Frontal cortex (tissue), 4 donors: ENCODE results near the gene CDC42BPB. TPM values are rescaled to one million over a fixed set of nuclear protein-coding genes. Genes with fewer than 3 reads are reported as not detected.

Experiments used
- DNase-seq, 2 donors: peaks; one replicate each; pipeline ENCODE4 v3.0.0; 2012; ENCODE audit warnings: low spot score in 2 of 2
- FAIRE-seq: peaks from 2 replicates; lab custom pipeline; 2012; peaks lifted over from hg19 to GRCh38; lab: Jason Lieb, UNC
- total RNA-seq: library from RNA; depleted of rRNA; stranded (reverse); fragments of >200 nt; gene quantifications from one replicate; pipeline ENCODE4 v1.2.3, GENCODE V29; 2014
- donor health status: control.
- donor health status: control.
- donor health status: control.

CDC42BPB gene
- total RNA-seq, 1 donor from 2014 or later, result 64.0 TPM

DNA sequence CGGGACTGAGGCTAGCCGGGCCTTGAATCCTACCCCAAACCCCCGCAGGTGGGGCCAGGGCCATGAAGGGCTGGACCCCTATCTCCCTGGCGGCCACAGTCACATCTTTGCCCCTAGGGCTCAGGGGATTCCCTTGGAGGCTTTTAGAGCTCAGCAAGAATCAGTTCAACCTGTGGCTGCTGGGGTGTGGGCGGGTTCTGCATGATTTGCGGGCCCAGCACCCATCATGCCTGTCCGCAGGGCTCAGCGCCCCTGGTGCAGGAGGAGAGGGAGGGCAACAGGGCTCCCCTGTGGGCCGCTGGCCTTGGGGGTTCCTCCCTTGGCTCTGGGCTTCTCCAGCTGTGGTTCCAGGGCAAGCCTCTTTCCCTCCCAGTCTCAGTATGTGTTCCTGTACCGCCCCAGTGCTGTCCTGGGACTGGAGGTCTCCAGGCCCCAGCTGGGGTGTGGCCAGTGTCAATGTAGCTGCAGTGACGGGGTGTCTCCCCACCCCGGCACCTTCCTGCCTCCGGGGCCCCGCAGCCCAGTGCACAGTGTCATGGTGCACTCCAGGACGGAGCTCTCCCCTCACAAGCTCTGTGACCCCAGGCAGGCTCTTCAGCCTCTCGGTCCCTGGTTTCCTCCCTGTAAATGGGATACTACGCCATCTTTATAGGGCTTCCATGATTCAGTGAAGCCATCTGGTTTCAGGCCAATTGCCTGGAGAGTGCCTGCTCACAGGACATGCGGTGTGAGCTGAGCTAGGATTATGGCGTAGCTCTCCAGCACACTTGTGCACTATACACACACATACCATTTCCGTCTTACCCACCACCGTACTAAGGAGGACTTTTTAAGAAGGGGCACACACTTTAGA, 16.8 kb upstream of the CDC42BPB start:
- no peak for FAIRE-seq
- peak in 1 of 2 donors; percentile 7 for DNase-seq

DNA sequence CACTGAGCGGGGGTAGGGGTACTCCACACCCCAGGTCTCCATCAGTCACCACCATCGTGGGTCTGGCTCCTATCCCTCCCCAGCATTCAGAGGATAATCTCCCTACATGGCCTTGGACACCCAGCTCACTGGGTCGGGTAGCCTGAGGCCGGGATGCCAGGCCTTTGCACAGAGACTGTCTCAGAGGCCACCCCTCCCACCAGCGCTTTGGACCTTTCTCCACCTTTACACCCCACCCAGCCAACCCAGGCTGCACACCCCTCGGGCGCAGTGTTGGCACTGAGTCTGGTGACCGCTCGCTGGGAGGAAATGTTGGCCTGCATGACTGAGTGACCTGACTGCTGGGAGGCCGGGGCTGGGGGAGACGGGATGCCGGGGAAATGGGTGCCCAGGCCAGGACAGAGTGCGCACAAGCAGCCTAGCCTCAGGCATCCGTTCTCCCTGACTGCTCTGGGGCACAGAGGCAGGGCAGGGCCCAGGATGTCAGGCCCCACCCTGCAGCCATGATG, 16.1 kb upstream of the CDC42BPB start:
- FAIRE-seq (no peak), DNase-seq (peak in 1 of 2 donors; percentile 7)

DNA sequence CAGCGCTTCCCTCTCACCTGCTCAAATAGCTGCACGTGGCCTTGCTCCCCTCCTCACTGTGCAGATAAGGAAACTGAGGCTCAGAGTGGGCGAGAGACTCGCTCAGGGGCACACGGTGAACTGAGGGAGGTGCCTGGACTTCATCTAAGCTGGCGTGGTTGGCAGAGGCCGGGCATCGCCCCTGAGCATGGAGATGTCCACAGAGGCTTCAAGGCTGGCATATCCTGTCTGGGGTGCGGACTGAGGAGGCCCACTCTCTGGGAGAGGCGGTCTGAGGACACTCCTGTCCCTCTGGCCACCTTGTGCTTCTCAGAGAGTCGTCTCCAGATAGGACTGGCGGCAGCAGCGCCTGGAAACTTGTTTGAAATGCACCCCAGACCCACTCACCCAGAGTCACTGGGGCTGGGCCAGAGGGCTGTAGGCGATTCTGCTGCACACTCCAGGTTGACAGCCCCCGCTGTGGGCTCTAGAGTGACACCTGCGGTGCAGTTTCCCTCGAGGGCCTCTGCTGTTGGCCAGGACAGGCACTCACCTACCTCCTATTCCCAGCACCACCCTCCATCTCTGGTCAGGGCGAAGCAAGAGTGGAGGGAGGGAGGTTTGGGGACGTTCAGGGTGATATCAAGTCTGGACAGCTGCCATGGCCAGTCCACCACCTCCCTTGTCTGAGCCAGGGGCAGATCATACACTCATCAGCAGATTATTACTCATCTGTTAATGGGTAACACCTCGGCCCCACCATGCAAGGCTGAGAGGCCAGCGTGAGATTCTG, 15.4 kb upstream of the CDC42BPB start:
- FAIRE-seq (no peak), DNase-seq (no peak)

DNA sequence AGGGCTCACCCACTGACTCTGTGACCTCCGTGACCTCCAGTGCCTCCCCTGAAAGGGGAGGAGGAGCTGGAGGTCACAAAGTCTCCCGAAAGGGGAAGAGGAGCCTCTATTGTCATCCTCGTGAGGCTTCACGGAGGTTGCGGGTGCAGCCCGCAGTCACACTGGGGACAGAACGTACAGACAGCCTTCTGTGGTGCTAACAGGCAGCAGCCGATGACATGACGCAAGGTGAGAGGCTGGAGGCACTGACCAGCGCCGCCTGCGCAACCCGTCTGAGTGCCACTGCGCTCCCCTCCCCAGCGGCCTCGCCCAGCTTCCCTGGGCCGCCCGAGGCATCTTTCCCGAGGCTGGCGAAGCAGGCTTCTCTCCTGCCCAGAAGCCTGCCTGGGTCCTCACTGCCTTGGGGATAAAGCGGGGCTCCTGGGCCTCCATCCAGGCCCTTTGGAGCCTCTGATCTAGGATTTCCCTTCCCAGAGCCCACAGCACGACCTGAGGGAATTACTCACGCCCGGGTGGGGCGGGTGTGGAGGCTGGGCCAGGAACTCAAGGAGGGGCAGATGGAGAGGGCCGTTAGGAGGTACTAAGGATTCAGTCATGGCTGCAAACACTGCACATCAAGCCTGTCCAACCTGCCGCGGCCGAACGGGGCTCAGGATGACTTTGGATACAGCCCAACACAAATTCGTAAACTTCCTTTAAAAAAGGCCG, 14.3 kb upstream of the CDC42BPB start:
- no peak for DNase-seq
- no peak for FAIRE-seq

DNA sequence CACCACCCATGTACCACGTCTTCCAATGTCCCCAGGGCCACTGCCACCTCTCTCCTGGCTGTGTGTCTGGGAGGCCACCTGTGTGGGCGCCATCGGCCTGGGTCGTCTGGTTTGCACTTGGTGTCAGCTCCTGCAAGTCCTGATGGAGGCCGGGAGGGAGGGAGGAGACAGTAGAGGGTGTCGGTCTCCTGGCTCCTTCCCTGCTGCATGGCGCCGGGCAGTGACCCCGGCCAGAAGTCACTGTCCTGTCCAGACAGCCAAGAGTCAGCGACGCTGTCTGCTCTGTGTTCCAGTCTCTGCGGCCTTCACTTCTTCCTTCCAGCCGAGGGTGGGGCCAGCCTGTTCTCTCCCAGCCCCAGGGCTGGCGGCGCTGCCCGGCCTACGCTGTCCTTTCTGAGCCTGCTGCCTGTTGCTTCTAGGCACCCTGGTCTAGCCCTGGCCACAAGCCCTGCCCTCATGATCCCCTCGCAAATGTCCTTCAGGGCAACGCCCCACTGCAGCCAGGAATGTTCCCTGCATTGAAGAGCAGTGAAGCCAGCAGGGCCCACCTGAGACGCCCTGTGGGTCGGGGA, 13.7 kb upstream of the CDC42BPB start:
- DNase-seq (no peak), FAIRE-seq (no peak)

DNA sequence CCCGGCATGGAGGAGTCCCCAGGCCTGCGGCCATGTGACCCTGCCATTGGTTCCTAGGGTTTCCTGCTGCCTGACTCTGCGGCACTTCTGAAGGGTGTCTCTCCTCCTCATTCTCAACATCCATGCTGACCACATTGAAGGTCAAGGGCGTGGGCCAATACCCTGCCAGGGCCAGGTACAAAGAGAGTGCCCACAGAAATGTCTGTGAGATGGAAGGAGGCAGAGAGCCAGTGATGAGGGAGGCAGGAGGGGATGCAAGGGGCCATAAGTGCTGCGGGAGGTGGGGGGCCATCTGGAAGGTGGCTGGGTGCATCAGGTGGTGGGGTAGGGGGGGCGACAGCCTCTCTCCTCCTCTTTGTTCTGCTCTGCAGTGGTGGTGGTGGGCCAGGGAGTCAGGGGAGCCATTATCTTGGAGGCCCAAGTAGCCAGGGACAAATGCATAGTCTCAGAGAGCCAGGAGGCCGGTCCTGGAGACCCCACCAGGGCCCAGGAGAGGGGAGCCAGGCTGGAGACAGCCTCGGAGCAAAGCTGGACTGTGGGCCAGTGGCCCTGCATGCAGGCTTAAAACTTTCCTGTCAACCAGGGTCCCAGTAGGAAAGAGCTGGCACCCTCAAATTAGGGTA, 13.0 kb upstream of the CDC42BPB start:
- FAIRE-seq, result no peak
- no peak for DNase-seq

DNA sequence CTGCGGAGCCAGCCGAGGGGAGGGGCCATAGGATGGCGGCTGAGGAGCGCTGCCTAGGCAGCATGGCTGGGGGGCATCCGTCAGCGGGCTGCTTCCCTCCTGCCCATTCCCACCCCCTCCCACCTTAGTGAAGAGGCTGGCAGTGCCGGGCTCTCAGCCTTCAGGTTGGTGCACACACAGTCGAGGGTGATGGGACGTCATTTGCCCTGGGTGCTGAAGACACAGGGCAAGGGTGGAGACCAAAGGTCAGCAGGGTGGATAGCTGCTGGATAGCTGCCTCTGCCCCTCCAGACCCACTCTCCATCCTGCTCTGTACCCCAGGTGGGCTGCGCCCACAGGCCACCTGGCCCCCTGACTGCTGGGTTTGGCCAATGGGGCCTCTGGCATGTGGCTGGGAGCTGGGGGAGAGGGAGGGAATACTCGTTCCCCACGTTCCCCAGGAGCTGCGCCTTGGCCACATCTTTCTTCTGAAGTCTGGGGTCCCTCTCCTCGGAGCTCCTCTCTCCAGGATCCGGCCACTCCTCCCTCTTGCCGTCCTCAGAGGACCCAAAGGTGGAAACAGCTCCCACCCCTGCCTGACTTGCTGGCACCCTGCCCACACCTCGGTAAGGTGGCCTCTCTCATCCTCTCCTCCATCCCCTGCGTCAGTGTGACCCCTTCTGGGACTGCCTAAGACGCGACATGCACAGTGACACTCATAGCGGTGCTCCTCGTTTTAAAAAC, 11.2 kb upstream of the CDC42BPB start:
- no peak for FAIRE-seq
- no peak for DNase-seq

DNA sequence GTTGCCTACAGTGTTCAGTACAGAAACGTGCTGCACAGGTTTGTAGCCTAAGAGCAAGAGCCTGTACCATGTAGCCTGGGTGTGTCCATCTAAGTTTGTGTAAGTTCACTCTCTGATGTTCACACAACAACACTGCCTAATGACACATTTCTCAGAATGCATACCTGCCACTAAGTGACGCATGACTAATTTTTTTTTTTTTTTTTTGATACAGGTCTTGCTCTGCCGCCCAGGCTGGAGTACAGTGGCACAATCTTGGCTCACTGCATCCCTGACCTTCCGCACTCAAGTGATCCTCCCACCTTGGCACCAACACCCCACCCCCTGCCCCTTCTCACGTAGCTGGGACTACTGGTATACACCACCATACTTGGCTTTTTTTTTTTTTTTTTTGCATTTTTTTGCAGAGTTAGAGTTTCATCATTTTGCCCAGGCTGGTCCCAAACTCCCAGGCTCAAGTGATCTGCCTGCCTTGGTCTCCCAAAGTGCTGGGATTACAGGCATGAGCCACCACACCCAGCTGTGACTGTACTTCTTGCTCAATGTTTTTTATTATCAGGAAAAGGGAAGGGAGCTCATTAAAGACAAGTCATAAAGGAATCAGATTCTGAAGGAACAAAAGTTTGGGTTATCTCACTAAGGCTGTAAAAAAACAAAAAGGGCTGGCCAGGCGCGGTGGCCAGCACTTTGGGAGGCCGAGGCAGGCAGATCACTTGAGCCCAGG, 10.0 kb upstream of the CDC42BPB start:
- FAIRE-seq (no peak), DNase-seq (no peak)

DNA sequence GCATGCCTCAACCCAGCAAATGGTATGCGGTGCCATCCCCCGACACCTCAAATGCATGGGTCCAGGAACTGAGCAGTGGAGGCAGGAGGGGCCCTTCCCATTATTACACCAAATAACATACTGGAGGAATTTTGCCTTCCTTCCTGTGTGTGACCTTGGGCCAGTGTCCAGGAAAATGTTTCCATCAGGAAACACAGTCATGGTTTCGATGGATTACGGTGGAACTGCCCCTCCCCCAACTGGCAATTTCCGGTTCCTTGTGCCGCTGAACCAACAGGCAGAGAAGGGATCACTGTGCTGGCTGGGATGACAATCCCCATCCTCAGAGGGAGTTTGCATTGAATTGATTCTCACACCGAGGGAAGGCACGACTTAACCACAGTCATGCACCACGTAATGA, 9.1 kb upstream of the CDC42BPB start:
- FAIRE-seq, result no peak
- no peak for DNase-seq

DNA sequence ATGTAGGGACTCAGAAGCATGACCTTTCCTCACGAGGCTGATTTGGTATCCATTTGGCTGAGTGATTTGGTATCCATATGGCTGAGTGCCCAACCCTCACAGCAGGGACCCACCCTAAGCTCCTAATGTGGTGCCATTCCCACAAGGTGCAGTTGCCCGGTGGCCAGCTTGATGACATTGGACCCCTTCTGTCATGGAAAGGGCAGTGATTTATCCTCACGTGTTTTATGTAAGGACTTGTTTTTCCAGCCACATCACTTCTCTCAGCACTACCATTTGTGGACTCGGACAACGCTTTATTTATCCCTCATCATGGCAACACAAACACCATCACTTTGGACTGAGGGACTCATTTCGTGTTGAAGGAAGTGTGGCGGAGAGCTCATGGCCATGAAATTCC, 8.5 kb upstream of the CDC42BPB start:
- DNase-seq, result no peak
- no peak for FAIRE-seq

DNA sequence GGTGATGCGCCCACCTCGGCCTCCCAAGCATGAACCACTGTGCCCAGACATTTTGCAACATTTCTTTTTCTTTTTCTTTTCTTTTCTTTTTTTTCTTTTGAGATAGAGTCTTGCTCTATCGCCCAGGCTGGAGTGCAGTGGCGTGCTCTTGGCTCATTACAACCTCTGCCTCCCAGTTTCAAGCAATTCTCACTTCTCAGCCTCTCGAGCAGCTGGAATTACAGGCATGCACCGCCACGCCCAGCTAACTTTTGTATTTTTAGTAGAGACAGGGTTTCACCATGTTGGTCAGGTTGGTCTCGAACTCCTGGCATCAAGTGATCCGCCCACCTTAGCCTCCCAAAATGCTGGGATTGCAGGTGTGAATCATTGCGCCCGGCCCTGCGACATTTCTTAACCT, 7.6 kb upstream of the CDC42BPB start:
- FAIRE-seq (no peak), DNase-seq (no peak)

DNA sequence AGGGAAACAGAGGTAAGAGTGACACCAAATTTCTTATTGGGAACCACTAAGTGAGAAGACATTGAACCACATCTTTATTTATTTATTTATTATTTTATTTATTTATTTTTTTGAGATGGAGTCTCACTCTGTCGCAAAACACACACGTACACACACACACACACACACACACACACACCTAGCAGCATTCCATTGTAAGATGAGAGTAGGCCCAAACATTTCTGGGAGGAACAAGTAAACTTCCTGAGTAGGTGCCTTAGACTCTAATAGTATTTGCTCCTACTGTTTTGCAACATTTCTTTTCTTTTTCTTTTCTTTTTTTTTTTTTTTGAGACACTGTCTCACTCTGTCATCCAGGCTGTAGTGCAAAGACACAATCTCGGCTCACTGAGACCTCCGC, 7.1 kb upstream of the CDC42BPB start:
- DNase-seq (no peak), FAIRE-seq (peak; percentile 15)

DNA sequence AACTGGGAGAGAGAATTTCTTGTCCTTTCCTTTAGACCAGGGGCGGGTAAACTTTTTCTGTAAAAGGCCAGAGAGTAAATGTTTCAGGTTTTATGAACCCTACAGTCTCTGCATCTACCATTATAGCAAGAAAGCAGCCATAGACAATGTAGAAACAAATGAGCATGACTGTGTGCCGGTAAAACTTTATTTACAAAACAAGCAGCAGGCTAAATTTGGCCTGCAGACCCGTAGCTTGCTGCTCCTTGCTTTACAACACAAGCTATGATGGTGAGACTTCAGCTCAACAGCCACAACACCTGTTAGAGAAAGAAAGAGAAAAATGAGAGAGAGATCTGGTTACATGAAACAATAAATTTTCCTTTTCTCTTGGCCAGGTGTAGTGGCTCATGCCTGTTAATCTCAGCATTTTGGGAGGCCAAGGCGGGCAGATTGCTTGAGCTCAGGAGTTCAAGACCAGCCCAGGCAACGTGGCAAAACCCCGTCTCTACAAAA, 4.2 kb upstream of the CDC42BPB start:
- no peak for DNase-seq
- FAIRE-seq, result no peak

DNA sequence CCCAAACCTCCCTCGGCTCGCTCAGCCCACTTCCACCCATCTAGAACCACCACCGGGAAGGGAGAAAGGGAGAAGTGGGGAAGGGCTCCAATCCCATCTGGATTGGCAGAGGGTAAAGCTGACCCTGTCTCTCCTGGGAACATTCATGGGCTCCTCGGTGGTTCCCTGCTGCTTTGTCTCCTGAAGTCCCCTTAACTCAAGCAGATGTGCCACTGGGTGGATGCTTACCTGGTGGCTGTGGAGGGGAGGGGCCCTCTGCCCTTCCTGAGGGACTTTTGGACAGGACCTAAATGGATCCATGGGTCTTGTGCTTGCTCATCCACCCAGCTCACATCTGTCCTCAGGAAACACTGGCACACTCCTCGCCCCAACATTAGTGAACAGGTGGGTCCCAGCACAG, 2.2 kb upstream of the CDC42BPB start:
- FAIRE-seq (no peak), DNase-seq (no peak)

DNA sequence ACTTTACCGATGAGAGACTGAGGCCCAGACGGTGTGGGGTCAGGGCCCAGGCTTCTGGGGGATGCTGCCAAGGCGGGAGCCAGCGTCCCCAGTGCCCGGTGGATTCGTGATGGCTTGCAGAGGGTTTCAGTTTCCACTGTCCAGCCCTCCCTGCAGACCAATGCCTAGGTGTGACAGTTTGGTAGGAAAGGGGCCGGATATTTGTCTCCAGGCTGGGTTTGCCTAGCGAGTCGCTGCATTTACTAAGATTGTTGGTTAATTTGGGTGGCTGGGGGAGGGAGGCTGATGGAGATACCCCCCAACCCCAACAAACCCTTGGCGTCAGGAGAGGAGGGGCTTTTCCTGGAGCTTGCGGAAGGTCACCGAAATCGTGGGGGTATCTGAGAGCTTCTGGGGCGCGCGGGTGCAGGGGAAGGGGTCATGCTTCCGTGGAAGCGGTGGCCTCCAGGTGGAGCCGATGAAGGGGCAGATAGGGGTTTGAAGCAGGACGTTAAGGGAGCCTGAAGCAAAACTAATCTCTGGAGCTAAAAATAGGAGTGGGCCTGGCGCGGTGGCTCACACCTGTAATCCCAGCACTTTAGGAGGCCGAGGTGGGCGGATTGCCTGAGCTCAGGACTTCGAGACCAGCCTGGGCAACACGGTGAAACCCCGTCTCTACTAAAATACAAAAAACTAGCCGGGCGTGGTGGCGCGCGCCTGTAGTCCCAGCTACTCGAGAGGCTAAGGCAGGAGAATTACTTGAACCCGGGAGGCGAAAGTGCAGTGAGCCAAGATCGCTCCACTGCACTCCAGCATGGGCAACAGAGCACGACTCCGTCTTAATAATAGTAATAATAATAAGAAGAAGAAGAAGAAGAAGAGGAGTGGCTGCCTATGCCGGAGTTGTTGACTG, 1.1 kb upstream of the CDC42BPB start:
- FAIRE-seq, result no peak
- DNase-seq, result no peak

DNA sequence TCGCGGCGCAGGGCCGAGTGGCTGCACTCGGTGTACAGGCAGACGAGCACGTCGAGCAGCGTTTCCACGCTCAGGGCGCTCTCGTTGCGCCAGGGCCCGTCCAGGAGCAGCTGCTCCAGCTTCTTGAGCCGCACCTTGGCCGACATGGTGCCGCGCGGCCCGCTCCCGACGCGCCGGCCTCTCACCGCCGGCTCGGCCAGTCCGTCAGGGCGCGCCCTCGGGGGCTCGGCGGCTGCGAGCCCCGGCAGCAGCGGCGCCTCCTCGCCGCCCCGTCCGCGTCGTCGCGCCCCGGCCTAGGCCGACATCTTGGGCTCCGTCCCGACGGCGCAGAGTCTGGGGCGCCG, 349 bp downstream of the CDC42BPB start:
- no peak for FAIRE-seq
- DNase-seq, result no peak

DNA sequence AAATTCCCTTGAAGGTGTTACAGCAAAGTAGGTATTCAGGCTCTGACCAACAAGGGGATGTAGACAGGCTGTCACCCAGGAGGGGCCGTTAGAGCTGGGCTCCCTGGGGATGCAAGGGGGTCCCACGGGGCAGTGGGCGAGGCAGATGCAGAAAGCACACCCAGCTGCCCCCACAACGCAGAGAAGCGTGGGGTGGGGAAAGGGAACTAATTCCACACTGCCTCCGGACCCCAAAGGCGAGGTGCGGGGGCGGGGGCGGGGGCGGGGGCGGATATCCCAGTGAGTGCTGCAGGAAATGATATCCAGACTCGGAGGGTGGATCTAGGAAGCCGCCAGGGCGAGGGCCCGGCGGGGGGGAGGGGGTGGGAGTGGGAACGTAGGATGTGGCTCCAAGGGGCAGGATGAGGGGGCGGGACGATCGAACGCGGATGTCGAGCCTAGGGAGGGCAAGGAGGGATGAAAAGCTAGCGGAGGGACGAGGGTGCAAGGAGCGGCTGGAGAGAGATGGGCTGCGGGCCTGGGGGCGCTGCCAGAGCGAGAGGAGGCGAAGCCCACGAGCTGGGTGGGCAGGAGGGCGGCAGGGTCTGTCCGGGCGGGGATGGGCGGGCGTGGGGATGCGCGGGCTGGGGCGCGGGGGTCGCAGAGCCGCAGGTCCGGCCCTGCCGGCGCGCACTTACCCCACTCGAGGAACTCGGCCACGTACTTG, 874 bp downstream of the CDC42BPB start:
- FAIRE-seq (no peak), DNase-seq (peak; percentile 37 to 66)
